Neuronal stem cell (in vitro differentiated cells): ENCODE measurements around the gene PRKN.

ENCODE experiments used
- DNase-seq: peaks from one replicate; pipeline ENCODE4 v3.0.0-alpha.2; 2013; ENCODE audit warnings: low spot score
- H2AFZ ChIP-seq: one replicate; pipeline ENCODE4 v1.6.1; 2013; ENCODE audit warnings: mild to moderate bottlenecking, low read length, inconsistent platforms
- H2AK5ac ChIP-seq: 2 replicates; pipeline ENCODE4 v1.6.1; 2013; ENCODE audit warnings: low read depth, mild to moderate bottlenecking, inconsistent platforms, low read length, moderate library complexity, mixed read lengths
- H2BK120ac ChIP-seq: 2 replicates; pipeline ENCODE4 v1.6.1; 2013; ENCODE audit warnings: low read depth, mild to moderate bottlenecking, inconsistent platforms, low read length, moderate library complexity, mixed read lengths
- H2BK12ac ChIP-seq: one replicate; pipeline ENCODE4 v1.6.1; 2013; ENCODE audit warnings: low read length, inconsistent platforms
- H2BK15ac ChIP-seq: 2 replicates; pipeline ENCODE4 v1.6.1; 2013; ENCODE audit warnings: mild to moderate bottlenecking, low read length, inconsistent platforms, mixed read lengths
- H2BK5ac ChIP-seq: one replicate; pipeline ENCODE4 v1.6.1; 2013; ENCODE audit warnings: inconsistent platforms, mild to moderate bottlenecking, low read length, moderate library complexity
- H3K14ac ChIP-seq: one replicate; pipeline ENCODE4 v1.6.1; 2013; ENCODE audit warnings: low read length, inconsistent platforms
- H3K18ac ChIP-seq: 2 replicates; pipeline ENCODE4 v1.6.1; 2013; ENCODE audit warnings: low read length, inconsistent platforms
- H3K23ac ChIP-seq: 2 replicates; pipeline ENCODE4 v1.6.1; 2013; ENCODE audit warnings: low read depth, mild to moderate bottlenecking, mixed read lengths, low read length, inconsistent platforms; ENCODE audit not compliant: poor library complexity
- H3K27ac ChIP-seq: replicated peaks from 3 replicates; pipeline ENCODE4 v1.5.1; 2013; ENCODE audit warnings: low read length, inconsistent platforms
- H3K27me3 ChIP-seq, 3 experiments: 2 replicates each; pipeline ENCODE4 v1.6.1; 2013; ENCODE audit warnings: low read length in 3 of 3, mild to moderate bottlenecking in 2 of 3, inconsistent platforms in 1 of 3, low read depth in 1 of 3, mixed read lengths in 1 of 3, moderate library complexity in 1 of 3; ENCODE audit not compliant: control insufficient read depth in 3 of 3, insufficient read depth in 3 of 3
- H3K36me3 ChIP-seq, 2 donors: replicated peaks in 1 of 2; 2 replicates each; pipeline ENCODE4 v1.6.1; 2013; ENCODE audit warnings: low read length in 2 of 2; ENCODE audit not compliant: control insufficient read depth in 2 of 2, insufficient read depth in 2 of 2
- H3K4ac ChIP-seq: 2 replicates; pipeline ENCODE4 v1.6.1; 2013; ENCODE audit warnings: inconsistent platforms, mild to moderate bottlenecking, low read length, moderate library complexity
- H3K4me1 ChIP-seq, 2 donors: 1 replicate in 1 of 2; 2 replicates in 1 of 2; pipeline ENCODE4 v1.6.1; 2013; ENCODE audit warnings: low read length in 2 of 2, low read depth in 1 of 2; ENCODE audit not compliant: control insufficient read depth in 2 of 2, insufficient read depth in 1 of 2
- H3K4me2 ChIP-seq: one replicate; pipeline ENCODE4 v1.6.1; 2013; ENCODE audit warnings: mild to moderate bottlenecking, low read length, inconsistent platforms; ENCODE audit not compliant: insufficient read depth, poor library complexity, severe bottlenecking
- H3K4me3 ChIP-seq, 2 donors: 2 replicates each; pipeline ENCODE4 v1.5.1; 2013; ENCODE audit warnings: low read length in 2 of 2, mild to moderate bottlenecking in 2 of 2, inconsistent platforms in 1 of 2, moderate library complexity in 1 of 2
- H3K79me1 ChIP-seq: one replicate; pipeline ENCODE4 v1.6.1; 2013; ENCODE audit warnings: low read depth, mild to moderate bottlenecking, inconsistent platforms, low read length, moderate library complexity
- H3K9ac ChIP-seq: one replicate; pipeline ENCODE4 v1.6.1; 2013; ENCODE audit warnings: mild to moderate bottlenecking, low read depth, low read length, inconsistent platforms; ENCODE audit not compliant: poor library complexity
- H3K9me3 ChIP-seq, 2 donors: replicated peaks in 1 of 2; 2 replicates each; pipeline versions ENCODE3 to v1.6.1; 2013; ENCODE audit warnings: low read length in 2 of 2, mild to moderate bottlenecking in 2 of 2, inconsistent platforms in 1 of 2, low read depth in 1 of 2, mixed read lengths in 1 of 2, moderate library complexity in 1 of 2; ENCODE audit not compliant: control insufficient read depth in 2 of 2, insufficient read depth in 1 of 2
- H4K8ac ChIP-seq: one replicate; pipeline ENCODE4 v1.6.1; 2013; ENCODE audit warnings: low read depth, mild to moderate bottlenecking, inconsistent platforms, low read length, moderate library complexity
- H4K91ac ChIP-seq: one replicate; pipeline ENCODE4 v1.6.1; 2013; ENCODE audit warnings: low read length, low read depth, mild to moderate bottlenecking, inconsistent platforms; ENCODE audit not compliant: poor library complexity
- WGBS, 2 donors: extraction: QIAGEN DNeasy Blood & Tissue Kit; methylation state at CpG; one replicate each; pipeline ENCODE4 v1.1.7; 2013; ENCODE audit warnings: missing lambda C conversion rate in 2 of 2, mixed read lengths in 1 of 2; ENCODE audit not compliant: insufficient read length in 2 of 2, insufficient replicate concordance in 1 of 2; ENCODE audit errors: extremely low coverage in 2 of 2; 5-methylcytosine and 5-hydroxymethylcytosine counted together

The PRKN gene

DNA sequence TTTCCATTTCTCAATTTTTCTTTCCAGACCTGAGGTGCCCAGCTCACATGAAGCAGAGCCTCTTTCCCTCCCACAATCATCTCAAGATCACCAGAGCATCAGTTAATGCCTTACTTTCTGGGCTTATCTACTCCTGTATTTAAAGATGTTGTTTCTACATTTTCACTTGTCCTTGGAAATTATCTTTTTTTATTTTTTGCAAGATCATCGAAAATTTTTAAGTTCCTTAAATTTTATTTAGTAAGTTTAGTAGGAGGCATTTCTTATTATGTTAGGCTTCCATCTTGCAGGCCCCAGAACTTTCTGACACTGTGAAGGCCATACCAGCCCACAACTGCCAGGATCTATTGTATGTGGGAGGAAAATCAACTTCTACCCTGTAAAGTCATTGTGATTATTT, 466.0 kb downstream of the PRKN start:
- Histone ChIP-seq H4K8ac (no peak overlapping the region), H2AFZ (no peak overlapping the region), H4K91ac (no peak overlapping the region), H3K4me1 (peaks cover 10 to 16% of the 10 kb centered on the region in 2 donors), H3K9me3 (peaks cover 0 to 6% of the 10 kb centered on the region in 2 donors), H3K23ac (no peak overlapping the region), H3K4me2 (no peak overlapping the region), H3K27ac (no peak overlapping the region), H2BK120ac (no peak overlapping the region), H2BK15ac (no peak overlapping the region), H2AK5ac (no peak overlapping the region), H2BK5ac (no peak overlapping the region), H3K4ac (no peak overlapping the region), H3K36me3 (no peaks in the 10 kb centered on the region), H2BK12ac (no peak overlapping the region), H3K14ac (no peak overlapping the region), H3K79me1 (no peaks in the 10 kb centered on the region), H3K9ac (no peak overlapping the region), H3K27me3 (no peaks in the 10 kb centered on the region), H3K18ac (no peak overlapping the region), H3K4me3 (no peak overlapping the region)
- no peak for DNase-seq
- WGBS, 2 donors, result no CpG with 5 or more reads among the region's 1 CpG

DNA sequence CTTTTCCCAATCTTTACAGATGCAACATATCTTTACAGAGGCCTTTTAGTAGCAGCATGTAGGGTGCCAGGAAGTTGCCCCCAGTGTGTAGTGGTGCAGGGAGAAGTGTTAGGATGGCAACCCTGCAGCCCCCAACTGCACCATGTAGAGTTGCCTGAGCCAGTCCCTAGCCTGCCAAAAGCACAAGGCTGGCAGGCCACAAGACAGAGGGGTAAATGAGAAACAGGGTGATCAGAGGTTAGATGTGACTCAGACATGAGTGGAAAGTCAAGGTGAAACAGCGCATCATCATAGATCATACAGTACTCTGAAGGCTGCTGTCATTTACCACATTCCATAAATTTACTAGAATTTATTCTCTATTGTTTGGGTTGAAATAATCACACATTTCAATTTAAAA, 467.5 kb downstream of the PRKN start:
- Histone ChIP-seq H2BK15ac (no peak overlapping the region), H3K9ac (no peak overlapping the region), H2BK12ac (no peak overlapping the region), H4K91ac (no peak overlapping the region), H2AK5ac (no peak overlapping the region), H4K8ac (no peak overlapping the region), H3K14ac (no peak overlapping the region), H3K4me1 (peaks cover 10 to 16% of the 10 kb centered on the region in 2 donors), H2BK120ac (no peak overlapping the region), H2BK5ac (no peak overlapping the region), H3K9me3 (peaks cover 0 to 6% of the 10 kb centered on the region in 2 donors), H3K4me2 (no peak overlapping the region), H2AFZ (no peak overlapping the region), H3K27me3 (no peaks in the 10 kb centered on the region), H3K23ac (no peak overlapping the region), H3K18ac (peak overlapping the region; percentile 41), H3K4me3 (no peak overlapping the region), H3K27ac (no peak overlapping the region), H3K36me3 (no peaks in the 10 kb centered on the region), H3K79me1 (no peaks in the 10 kb centered on the region), H3K4ac (no peak overlapping the region)
- no CpG with 5 or more reads among the region's 1 CpG for WGBS, 2 donors
- no peak for DNase-seq

DNA sequence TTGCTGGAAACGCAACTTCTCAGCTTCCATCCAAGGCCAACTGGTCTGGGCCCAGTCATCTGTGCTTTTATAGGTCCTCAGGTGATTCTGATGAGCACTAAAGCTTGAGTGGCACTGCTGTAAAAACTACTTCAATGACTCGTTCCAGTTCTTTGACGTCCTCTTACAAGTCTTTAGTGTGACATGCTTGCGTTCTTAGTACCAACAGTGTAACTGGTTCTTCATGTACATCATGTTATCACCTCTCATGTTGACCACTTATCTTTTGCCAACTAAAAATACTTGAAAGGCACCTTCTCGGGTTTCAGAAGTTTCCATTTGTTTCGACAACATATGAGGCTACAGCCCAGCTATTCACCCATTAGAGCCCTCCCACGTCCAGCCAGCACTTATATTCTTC, 468.9 kb downstream of the PRKN start:
- no peak overlapping the region for H3K14ac ChIP-seq

DNA sequence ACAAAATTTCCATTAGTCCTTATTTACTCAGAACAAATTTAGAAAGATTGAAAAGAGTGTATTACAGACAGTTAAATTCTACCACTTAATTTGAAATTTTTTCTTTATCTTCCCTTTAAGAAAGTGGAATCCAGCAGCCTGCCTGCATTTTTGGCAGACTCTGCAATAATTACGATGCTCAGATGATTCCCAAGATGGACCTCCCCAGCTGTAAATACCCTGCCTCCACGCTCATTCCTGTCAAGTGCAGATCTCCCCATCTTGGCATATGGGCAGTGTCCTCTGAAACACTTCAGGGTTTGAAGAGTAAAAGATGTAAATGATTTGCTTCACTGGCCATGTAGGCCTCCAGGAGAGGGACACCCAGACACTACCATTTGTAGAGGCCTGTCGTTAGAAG, 471.2 kb downstream of the PRKN start:
- Histone ChIP-seq H3K27me3 (no peaks in the 10 kb centered on the region), H2BK15ac (no peak overlapping the region), H2AFZ (no peak overlapping the region), H3K9me3 (peaks cover 0 to 6% of the 10 kb centered on the region in 2 donors), H3K79me1 (no peaks in the 10 kb centered on the region), H3K27ac (no peak overlapping the region), H2BK120ac (no peak overlapping the region), H3K4me1 (peaks cover 0 to 5% of the 10 kb centered on the region in 2 donors), H3K4ac (no peak overlapping the region), H3K18ac (no peak overlapping the region), H3K23ac (no peak overlapping the region), H3K36me3 (no peaks in the 10 kb centered on the region), H3K9ac (no peak overlapping the region), H4K91ac (no peak overlapping the region), H3K14ac (no peak overlapping the region), H2AK5ac (no peak overlapping the region), H3K4me2 (no peak overlapping the region), H4K8ac (no peak overlapping the region), H2BK12ac (no peak overlapping the region), H2BK5ac (no peak overlapping the region), H3K4me3 (no peak overlapping the region)
- no peak for DNase-seq
- WGBS, 2 donors, result no CpG with 5 or more reads among the region's 3 CpGs

More for the DNA sequence above, 468.9 kb downstream of the PRKN start:
- no CpG with 5 or more reads among the region's 7 CpGs for whole genome bisulfite sequencing, 2 donors
- Histone ChIP-seq H3K9ac (no peak overlapping the region), H2BK120ac (no peak overlapping the region), H3K9me3 (peaks cover 0 to 6% of the 10 kb centered on the region in 2 donors), H2AK5ac (no peak overlapping the region), H2BK15ac (no peak overlapping the region), H2BK12ac (no peak overlapping the region), H3K4me1 (peaks cover 5 to 10% of the 10 kb centered on the region in 2 donors), H3K18ac (peak overlapping the region; percentile 7), H3K4me2 (no peak overlapping the region), H2BK5ac (no peak overlapping the region), H4K91ac (no peak overlapping the region), H3K4me3 (no peak overlapping the region), H3K79me1 (no peaks in the 10 kb centered on the region), H3K23ac (no peak overlapping the region), H4K8ac (no peak overlapping the region), H3K27ac (no peak overlapping the region), H3K4ac (no peak overlapping the region), H3K36me3 (no peaks in the 10 kb centered on the region), H3K27me3 (no peaks in the 10 kb centered on the region), H2AFZ (no peak overlapping the region)
- DNase-seq, result no peak
